Fibroblast of the conjunctiva (primary cell): ENCODE measurements around the gene SLC39A8.
A peak's percentile ranks its signal among the peaks of the same experiment; 100 is the strongest.
"Not testable (repeated sequence)": the region's sequence is repeated elsewhere in the genome, so short reads cannot be mapped to it uniquely, and the experiment has no call there.

Experiments used
- DNase-seq: peaks from one replicate; pipeline ENCODE4 v3.0.0-alpha.2; 2010; ENCODE audit warnings: low read depth

Gene SLC39A8

DNA sequence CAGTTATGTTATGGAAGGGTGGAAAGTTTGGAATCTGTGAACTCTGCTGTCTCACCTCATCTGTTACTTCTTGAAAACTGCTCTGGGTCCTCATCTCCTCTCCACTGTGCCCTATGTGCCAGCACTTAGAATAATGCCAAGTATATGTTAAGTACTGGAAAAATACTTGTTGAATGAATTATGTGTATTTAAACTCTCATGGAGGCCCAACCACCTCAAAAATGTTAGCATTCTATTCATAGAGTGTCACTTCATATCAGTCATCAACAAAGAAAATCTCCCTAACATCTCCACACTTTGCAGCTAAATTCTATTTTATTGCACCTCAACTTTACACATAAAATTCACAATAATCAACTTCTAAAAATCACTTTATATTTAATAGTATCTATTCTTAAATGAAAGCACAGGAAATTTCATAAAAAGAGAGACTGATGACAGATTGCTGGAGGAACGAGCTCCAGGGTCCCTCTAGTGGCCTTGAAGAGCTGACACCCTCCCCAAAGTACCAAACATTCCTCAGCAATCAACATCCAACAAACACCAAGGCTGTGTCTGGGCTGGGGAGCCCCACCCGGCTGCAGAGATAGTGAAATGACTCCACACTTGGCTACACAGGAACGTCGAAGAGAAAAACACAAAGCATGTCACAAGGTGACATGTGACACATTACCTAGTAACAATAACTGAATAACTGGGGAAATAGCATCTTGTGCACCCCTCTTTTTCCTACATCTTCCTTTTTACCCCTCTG is 45.8 kb downstream of the SLC39A8 start:
- peak; percentile 13 for DNase-seq

DNA sequence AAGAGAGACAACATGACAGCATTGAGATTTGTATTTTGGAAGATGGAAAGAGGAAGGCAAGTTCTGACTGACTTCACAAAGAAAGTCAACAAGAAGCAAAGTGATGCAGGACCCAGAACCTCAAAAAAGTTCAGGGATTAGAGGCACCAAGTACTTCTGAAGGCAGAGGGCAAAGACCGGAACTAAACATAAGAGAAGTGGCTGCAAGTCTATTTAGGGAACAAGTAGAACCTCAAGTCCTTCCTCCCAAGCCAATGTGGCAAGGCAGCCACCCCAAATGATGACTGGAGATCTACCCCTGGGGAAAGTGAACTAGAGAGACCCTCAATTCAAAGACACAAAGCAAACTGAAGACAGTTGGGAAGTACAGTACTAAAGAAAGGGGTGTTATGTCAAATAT is 46.6 kb downstream of the SLC39A8 start:
- DNase-seq, result no peak

DNA sequence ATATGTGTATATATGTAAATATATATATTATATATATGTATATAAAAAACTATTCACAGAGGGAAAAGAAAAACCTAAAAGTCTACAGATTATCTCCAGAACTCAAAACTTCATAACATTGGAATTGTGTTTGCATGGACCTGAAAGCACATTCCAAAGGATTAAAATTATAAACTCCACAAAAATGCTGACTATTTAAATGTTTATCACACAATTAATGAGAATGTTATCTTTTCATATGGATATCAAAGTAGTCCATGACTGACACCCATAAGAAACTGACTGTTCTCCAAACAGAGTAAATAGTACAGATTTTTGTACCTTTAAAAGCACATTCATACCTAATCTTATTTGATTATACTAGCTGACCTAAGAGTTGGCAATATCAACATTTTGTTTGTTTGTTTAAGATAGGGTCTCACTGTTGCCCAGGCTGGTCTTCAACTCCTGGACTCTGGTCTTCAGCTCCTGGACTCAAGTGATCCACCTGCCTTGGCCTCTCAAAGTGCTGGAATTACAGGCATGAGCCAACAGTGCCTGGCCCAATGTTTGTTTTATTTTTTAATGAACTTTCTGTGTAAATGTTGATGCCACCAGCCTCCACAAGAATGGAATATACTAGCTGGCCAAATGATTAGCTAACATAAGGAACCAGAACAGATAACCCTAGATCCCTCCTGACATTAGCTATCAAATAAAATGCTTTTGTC is 50.0 kb downstream of the SLC39A8 start:
- DNase-seq, result no peak

DNA sequence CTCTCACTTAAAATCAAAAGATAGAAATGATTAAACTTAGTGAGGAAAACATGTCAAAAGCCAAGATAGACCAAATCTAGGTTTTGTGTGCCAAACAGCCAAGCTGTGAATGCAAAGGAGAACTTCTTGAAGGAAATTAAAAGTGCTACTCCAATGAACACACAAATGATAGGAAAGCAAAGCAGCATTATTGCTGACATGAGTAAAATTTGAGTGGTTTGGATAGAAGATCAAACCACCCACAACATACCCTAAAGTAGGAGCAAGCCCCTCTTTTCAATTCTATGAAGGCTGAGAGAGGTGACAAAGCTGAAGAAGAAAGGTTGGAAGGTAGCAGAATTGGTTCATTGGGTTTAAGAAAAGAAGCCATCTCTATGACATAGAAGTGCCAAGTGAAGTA is 56.8 kb downstream of the SLC39A8 start:
- no peak for DNase-seq

DNA sequence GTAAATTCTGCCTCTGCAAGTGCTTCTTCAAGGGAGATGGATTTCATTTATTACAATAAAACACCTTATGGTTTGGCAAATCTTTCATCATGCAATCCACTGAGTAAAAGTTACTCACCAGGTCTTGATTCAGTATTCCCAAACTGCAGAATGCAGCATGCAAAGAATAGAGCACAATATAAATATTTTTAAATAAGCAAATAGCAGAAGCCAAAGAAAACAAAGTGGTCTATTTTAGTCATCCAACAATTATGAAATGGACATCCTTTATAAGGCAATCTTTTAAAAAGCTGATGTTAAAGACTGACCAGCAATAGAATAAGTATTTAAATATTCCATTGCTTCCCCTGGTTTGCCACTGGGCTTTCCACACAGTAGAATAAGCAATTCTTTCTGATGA is 59.5 kb downstream of the SLC39A8 start:
- DNase-seq, result peak; percentile 1

DNA sequence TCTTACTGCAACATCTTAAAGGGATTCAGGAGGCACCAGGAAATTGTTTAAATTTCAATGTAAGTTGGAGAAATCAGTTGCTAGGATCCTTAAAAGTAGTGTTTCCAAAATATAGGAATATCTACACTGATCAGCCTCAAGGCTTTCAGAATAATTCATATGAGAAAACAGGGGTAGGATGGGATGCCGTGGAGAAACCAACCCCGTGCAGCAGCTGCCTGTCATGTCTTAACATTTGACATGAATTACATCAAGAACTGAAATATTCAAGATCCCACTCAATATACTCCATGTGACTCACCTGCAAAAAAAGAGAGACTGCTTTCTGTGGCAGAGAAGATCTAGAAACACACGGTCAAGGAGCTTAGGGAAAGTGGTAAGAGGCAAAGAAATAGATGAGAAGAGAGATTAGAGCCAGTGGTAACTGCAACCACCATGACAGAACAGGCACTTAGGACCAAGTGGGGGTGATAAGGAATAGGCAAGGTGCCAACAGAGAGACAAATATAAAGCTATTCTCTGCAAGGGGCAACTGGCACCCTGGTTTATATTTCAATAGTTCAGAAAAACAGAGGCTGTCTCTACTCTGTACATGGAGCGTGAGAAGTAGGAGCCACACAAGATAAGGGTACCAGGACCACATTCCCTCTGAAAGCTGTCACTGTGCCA is 64.0 kb downstream of the SLC39A8 start:
- DNase-seq, result no peak

DNA sequence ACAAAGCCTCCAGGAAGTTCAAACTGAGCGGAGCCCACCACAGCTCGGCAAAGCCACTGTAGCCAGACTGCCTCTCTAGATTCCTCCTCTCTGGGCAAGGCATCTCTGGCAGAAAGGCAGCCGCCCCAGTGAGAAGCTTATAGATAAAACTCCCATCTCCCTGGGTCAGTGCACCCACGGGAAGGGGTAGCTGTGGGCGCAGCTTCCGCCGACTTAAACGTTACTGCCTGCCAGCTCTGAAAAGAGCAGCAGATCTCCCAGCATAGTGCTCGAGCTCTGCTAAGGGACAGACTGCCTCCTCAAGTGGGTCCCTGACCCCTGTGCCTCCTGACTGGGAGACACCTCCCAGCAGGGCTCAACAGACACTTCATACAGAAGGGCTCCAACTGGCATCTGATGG is 72.0 kb downstream of the SLC39A8 start:
- DNase-seq, result not testable (repeated sequence)

DNA sequence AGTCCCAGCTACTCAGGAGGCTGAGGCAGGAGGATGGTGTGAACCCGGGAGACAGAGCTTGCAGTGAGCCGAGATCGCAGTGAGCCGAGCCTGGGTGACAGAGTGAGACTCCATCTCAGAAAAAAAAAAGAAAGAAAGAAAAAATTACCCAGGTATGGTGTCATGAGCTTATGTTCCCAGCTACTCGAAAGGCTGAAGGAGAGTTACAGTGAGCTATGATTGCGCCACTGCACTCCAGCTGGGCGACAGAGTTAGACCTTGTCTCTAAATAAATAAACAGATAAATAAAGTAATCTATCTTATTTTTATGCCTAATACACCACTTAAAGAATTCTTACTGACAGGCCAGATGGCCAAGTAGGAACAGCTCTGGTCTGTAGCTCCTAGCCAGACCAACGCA is 73.0 kb downstream of the SLC39A8 start:
- DNase-seq, result no peak

DNA sequence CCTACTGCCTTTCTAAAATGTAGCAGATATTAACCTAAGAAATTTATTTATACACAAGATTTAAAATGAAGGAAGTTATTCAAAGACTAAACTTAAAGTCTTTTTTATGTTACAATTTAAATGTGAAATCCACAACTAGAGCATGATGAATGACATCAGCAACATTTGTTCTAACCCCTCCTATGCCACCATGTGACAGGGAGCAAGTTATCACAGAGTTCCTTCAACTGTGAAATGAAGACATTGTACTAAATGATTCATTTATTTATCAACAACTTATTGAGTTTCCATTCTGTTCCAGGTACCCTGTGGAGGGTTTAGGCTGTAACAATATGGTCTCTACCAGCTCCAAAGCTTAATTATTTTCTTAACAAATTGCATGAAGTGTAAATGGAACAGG is 76.9 kb downstream of the SLC39A8 start:
- DNase-seq, result no peak

DNA sequence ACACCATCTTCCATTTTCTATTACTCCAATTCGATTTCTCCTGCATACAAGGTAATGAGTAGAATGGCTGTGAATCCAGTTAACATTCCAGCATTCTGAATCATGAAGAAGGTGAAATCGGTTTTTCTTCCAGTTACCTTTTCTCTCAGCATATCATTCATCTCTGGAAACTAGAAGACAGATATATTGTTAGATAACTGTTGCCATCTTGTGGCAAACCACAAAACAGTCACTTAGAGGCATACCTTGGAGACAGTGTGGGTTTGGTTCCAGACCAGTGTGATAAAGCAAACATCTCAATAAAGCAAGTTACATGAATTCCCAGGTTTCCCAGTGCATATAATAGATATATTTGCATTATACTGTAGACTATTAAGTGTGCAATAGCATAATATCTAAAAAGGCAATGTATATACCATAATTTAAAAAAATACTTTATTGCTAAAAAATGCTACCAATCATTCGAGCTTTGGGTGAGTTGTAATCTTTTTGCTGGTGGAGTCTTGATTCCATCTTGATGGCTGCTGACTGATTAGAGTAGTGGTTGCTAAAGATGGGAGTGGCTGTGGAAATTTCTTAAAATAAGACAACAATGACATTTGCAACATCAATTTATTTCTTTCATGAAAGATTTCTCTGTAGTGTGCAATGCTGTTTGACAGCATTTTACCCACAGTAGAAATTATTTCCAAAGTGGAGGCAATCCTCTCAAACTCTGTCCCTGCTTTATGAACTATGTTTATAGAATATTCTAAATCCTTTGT is 82.1 kb downstream of the SLC39A8 start:
- DNase-seq, result peak; percentile 29

DNA sequence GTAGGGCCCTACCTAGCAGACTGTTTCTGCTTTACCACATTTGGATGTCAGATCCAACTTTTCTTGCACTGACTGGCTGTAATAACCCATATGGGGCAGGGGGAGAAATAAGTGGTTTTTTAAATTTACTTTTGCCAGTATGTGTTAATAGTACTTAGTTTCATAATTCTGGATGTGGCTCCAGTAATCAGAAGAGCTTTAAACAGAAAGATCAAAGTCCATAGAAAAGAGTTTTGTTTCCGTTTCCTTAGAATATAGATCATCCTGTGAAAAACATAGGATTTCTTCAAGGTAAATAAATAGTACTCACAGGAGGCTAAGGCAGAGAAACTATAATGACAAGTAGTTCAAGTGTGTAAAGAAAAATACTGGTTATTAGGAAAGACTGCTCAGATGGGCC is 85.6 kb downstream of the SLC39A8 start:
- no peak for DNase-seq

DNA sequence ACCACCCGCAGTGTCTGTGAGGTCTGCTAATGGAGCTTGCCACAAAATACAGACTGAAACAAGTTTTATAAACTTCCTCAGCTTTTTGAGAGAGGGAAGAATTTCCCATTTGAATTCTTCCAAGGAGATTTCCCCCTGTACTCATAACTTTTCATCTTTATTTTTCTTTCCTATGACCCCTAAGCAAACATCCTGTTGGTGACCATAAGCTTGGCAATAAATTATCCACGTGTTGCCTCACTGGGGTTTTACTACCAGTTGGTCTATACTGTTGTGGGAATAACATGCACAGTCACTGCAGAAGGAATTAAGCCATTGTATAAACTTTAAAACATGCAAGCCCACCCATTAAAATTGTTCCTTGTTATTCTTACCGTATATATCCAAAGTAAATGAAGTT is 86.2 kb downstream of the SLC39A8 start:
- DNase-seq, result no peak

DNA sequence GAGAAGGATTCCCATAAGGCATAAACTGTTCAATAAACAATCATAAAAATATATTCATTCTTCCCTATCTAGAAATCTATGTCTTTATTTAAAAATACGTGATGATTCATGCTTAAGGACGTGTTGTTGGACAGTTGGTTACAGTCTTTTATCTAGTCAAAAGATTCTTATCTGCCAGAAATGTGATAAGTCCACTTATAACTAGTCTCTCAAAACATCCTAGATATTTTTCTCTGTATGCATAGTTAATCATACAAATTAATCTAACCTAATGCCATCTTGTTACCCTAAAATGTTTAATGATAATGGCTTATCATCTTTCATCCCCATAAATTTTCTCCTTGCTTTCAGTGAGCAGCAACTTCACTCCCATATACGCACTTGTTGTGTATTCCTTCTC is 89.0 kb downstream of the SLC39A8 start:
- no peak for DNase-seq

DNA sequence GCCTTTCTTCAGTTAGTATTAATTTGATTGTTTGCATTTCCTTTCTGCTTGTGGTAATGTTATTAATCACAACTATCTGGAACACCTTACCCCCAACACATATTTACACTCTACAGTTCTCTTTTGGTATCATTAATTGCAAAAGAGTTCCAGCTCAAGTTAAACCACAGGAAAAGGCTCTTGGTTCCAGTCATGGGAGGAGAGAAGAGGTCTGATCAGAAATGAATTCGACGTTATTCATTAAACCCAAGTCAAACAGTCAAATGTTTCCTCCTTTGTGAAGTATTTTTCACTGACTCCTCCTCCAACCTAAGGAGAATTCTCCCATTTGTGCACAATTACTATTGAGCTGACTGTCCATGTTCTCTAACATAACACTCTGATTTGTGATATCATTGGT is 91.4 kb downstream of the SLC39A8 start:
- DNase-seq, result no peak

DNA sequence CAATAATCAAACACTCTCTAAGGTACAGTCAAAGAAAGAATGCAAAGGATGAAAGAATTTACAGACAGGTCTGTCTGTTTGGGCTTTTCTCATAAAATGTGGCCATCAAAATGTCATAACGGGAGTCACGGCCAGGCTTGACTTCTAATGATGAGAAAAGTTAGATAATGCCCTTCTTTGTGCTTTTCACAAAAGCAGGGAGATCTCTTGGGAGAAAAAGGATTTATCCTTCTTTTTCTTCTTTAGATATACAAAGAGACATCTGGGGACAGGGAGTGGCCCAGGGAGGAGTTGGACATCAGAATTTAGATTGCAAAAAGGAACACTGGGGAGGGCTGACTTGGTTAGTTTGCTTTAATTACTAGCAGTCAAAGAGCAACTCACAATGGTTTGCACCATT is 93.1 kb downstream of the SLC39A8 start:
- DNase-seq, result no peak

DNA sequence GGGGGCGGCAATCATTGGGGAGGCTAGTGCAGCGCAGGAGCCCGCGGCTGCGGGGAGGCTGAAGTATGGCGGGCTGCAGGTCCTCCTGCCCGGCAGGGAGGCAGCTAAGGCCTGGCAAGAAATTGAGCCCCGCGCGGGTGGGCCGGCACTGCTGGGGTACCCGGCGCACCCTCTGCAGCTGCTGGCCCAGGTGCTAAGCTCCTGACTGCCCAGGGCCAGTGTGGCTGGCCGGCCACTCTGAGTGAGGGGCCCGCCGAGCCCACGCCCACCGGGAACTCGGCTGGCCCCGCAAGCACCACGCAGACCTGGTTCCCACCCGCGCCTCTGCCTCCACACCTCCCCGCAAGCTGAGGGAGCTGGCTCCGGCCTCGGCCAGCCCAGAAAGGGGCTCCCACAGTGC is 94.9 kb downstream of the SLC39A8 start:
- no peak for DNase-seq

DNA sequence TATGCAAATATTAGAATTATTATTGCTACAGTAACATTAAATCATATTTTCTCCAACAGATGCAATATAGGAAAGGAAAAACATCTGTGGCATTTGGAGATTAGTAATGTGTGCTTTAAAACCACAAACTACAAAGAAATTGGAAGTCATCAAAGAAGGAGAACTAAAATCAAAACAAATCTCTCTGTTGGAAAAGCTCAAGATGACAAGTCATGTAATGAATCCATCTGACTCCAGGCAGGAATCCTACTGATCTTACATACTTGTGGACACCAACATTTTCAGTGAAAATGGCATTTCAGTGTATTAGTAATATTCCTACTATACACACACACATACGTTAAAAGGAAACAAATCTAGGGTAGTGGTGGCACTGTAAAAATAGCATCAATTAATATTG is 98.2 kb downstream of the SLC39A8 start:
- DNase-seq, result no peak

DNA sequence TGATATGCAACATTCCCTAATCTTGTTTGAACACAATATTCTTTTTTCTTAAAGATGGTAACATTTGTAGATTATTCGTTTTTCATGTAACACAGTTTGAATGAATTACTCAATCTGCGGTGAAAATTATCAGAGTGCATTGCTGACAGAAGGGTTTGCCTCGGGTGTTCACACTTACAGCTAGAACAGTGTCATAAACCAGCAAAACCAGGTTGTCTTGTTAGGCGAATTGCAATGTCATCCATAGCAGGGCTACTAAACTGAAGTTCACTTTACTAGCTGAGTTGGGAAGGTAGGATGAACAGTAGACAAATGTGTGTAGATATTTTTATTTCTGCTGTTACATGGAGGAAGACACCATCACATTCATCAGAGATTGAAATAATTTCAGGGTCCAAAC is 98.9 kb downstream of the SLC39A8 start:
- no peak for DNase-seq

DNA sequence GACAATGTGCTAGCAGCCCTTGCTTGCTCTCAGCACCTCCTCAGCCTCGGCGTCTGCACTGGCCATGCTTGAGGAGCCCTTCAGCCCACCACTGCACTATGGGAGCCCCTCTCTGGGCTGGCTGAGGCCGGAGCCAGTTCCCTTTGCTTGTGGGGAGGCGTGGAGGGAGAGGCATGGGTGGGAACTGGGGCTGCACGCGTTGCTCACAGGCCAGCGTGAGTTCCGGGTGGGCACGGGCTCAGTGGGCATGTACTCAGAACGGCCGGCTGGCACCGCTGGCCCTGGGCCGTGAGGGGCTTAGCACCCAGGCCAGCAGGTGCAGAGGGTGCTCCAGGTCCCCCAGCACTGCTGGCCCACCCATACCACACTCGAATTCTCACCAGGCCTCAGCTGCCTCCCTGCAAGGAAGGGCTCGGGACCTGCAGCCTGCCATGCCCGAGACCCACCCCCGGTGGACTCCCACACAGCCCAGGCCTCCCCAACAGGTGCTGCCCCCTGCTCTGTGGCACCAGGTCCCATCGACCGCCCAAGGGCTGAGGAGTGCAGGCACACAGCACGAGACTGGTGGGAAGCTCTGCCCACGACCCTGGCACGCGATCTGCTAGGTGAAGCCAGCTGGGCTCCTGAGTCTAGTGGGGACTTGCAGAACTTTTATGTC is 100.3 kb downstream of the SLC39A8 start:
- no peak for DNase-seq

DNA sequence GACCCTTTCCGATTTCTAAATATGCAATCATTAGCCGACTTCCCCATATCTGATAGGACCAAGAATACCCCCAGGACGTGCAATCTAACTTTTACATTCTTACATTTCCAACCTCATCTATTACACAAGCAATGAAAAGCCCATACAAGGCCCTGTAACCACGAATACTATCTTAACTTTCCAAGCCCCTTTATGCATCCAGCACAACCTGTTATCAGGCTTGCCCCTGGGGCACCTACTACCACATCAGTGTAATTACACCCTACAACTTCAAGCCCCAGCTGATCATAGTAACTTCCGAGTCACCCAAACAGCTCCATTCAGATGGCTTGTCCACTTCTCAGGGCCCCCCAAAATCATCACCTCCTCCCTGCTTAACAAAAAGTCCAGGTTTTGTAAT is 102.0 kb downstream of the SLC39A8 start:
- not testable (repeated sequence) for DNase-seq

DNA sequence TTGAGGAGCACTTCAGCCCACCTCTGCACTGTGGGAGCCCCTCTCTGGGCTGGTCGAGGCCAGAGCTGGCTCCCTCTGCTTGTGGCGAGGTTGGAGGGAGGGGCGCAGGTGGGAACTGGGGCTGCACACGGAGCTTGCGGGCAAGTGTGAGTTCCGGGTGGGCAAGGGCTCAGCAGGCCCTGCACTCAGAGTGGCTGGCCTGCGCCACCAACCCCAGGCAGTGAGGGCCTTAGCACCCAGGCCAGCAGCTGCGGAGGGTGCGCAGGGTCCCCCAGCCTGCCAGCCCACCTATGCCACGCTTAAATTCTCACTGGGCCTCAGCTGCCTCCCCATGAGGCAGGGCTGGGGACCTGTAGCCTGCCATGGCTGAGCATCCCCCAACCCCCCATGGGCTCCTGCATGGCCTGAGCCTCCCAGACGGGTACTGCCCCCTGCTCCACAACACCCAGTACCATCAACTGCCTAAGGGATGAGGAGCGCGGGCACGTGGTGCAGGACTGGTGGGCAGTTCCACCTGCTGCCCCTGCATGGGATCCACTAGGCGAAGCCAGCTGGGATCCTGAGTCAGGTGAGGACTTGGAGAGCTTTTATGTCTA is 110.9 kb downstream of the SLC39A8 start:
- no peak for DNase-seq

DNA sequence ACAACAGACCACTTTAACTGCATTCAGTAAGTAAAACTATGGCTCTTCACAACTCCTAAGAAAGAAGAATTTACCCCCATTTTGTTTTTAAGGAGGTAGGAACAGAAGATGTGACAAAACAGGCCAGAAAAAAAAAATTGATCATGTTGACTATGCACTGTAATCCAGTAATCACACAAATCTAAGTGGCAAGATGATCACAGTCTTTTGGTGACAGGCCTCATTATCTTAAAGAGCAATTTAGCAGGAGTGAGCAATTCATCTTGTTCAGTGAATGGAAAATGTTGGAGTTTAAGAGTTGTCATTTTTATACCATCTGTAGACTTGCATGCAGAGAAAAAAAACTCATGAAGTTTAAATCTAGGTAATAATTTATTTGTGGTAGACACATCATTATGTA is 115.1 kb downstream of the SLC39A8 start:
- no peak for DNase-seq
